ENCODE measurements around the gene KCNH1.
"Not testable (repeated sequence)": the region's sequence is repeated elsewhere in the genome, so short reads cannot be mapped to it uniquely, and the experiment has no call there.

The KCNH1 gene

DNA sequence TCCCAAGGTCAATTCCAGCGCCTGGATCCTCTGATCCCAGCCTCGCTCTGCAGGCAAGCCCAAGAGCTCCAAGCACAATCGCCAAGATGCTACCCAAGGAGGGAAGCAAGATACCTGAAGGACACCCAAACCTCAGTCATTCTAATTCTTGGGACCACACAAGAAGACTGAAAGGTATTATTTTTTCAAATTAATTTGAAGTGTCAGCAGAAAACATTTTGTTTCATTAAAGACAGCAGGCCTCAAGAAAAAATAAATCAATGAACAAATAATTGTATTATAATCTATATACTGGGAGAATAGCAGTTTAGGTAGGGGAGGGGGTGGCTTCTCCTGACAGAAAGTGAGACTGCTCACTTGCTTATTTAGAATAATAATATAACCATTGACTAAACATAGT lies 457.4 kb downstream of the KCNH1 start:
- DNase-seq, result no peak

DNA sequence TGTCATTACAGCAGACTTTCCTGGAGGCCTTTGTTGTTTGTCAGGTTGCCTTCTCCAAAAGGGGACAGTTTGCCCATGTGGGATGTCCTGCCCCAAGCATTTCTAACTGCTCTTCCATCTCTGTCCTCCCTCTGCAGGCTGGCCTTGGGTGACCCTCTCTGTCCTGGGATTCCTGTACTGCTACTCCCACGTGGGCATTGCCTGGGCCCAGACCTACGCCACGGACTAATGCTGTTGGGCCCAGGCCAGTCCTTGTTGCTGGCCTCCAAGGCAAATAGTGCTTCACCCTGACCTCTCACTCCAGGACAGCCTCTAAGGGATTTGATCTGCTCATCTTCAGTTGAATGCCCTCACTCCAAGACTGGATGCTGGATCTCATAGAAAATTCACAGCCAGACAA lies 459.8 kb downstream of the KCNH1 start:
- no peak for DNase-seq

DNA sequence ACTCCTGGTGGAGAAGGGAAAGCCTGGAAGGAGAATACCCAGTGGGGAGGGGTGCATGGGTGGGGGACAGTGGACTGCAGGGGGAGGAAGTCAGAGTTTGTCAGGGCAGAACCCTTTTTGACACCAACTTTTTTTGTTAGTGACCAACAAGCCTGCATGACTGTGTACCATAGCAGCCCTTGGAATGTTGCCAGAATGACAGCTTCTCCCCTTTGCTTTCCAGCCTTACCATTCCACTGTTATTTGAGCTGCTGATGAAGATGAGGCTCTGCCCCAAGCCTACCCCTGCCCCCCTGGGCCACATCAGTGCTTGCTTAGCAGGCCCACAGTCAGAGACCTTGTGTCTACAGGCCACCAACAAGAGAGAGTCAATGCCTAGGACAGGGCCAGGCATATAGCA lies 464.0 kb downstream of the KCNH1 start:
- no peak for DNase-seq

DNA sequence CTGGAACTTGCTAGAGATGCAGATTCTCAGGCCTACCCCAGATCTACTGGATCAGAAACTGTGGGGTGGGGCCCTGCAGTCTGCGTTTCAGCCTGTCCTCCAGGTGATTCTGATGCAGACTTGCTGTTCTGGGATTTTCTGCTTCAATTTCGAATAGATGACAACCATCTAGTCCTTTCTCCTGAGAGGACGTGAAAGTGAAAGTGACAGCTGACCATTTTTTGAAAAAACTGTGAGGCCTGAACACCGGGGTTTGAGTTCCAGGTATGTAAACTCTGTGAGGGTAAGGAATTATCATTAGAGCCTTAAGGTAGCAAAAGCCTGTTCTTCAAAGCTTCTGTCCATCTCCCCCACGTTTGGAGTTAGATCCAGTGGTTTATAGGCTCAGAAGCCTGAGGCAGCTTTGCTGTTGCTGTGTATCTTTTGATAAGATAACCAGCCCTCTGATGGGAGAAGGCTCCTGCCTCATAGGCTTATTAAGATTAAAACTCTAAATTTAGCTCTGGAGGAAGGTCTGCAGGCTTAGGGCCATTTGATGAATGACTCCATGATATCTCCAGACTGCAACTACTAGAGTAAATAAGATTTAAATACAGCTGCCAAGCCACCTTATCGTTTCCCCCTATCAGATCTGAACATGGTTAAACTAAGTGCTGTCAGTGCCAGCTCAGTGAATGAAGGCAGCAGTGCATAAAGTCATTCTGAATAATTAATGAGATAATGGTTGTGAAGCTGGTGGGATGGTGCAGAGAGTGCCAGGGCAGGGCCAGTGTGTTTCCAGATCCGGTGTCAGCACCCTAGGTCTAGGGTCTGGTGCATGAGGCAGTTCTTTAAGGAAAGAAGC lies 470.0 kb downstream of the KCNH1 start:
- no peak for DNase-seq

DNA sequence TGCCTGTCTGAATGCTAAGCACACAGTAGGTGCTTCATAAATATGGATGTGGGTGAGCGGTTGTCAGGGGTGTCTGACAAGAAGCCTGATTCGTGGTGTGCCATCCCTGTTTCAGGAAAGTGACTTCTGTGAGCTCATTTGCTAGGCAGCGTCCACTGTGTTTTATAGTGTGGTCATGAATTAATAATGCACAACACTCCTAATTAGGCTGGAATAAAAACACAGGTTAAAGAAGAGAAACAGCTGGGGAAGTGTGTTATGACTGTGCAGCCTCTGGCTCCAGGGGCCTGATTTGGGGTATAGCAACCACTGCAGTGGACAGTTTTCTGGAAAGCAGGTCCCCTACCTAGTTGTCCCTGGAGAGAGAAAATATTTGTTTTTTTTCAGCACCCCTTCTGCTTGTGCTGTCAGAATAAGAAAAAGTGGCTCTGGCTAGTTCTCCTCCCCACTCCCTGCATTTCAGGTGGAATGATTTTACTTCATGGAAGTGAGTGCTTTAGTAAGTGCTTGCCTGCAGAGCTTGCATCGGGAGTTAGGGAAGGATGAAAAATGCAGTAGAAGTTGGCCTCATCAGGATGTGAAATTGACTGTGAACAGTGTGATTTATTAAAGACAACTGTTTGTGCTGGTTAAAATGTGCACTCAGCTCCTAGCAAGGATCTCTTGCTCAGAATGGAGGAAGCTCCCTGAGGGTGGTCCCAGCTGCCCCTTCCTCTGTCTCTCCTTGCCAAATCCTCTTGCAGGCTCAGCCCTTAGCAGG lies 471.5 kb downstream of the KCNH1 start:
- no peak for DNase-seq

DNA sequence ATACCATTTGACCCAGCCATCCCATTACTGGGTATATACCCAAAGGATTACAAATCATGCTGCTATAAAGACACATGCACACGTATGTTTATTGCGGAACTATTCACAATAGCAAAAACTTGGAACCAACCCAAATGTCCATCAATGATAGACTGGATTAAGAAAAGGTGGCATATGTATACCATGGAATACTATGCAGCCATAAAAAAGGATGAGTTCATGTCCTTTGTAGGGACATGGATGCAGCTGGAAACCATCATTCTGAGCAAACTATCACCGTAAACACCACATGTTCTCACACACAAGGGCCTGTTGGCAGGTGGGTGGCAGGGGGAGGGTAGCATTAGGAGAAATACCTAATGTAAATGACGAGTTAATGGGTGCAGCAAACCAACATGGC lies 472.4 kb downstream of the KCNH1 start:
- DNase-seq, result not testable (repeated sequence)

DNA sequence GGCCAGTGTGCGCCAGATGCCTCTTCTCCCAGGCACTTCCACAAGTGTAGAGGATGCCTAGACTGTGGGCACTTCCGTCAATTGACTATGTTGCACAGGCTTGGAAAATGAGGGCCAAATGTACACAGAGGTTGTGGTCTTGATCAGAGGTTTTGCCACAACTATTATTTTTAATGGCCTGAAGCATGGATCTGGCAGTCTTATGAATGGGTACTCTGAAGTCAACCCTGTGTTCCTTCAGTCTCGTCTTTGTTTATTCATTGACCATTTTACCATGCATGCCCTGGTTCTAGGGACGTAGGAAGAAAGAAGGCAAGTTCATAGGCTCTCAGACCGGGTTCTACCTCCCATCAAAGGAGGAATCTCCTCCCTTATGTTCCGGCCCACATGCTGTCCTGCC lies 476.1 kb downstream of the KCNH1 start:
- DNase-seq, result no peak

DNA sequence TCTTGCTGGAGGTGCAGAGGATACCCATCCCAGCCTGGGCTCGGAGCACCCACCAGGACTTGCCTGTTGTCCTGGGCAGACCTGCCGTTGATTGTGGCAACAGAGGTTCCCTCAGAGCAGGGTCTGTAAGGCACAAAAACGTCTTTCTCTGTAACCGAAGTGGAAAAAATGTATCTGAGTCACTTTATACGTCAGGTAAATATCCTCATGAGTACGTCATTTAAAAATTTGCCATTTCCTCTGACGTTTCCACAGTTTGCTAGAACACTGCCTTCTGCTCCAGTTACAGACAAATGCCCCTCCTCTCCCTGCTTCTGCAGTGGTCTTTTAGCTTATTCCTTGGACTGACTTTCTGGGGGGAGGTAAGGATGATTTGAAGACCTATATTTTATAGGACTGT lies 478.4 kb downstream of the KCNH1 start:
- no peak for DNase-seq

DNA sequence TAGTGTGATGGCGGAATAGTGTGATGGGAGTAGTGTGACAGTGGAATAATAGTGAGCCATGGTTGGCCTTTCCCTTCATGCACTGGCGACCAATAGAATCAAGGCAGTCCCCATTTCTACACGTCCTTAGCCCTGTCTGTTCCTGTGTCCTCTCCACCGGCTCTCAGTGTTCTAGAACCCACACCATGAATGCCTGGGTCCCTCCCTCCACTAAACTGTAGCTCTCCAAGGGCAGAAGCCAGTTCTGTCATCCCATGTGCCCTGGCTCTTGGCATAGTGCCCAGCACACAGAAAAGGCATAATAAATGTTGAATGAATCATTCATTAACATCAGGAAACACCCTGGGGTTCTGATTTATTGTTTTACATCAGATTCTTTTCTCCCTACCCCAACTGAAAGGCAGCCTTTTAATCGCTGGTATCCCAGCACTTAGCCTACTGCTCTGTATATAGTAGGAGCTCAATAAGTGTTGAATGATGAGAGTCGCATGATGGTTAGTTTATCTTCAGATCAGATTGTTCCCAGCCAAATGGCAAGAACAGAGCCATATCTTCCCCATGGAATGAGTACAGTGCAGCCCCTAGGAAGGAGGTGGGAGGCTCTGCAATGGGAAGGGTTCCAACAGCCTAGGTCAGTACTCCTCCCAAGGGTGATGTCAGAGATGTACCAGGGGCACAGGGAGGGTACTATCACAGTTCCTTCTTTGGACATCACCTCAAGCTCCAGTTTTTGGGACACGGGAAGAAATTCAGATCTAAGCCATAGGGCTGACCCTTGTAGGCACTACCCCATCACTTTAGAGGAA lies 479.6 kb downstream of the KCNH1 start:
- no peak for DNase-seq

DNA sequence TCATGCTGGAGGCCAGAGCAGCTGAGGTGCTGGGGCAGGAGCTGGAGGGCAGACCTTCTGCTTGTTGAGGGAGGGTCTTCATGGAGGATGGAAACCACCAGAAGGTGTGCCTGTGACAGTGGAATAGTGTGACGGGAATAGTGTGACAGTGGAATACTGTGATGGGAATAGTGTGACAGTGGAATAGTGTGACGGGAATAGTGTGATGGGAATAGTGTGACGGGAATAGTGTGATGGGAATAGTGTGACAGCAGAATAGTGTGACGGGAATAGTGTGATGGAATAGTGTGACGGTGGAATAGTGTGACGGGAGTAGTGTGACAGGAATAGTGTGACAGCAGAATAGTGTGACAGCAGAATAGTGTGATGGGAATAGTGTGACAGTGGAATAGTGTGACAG lies 480.2 kb downstream of the KCNH1 start:
- DNase-seq, result no peak

DNA sequence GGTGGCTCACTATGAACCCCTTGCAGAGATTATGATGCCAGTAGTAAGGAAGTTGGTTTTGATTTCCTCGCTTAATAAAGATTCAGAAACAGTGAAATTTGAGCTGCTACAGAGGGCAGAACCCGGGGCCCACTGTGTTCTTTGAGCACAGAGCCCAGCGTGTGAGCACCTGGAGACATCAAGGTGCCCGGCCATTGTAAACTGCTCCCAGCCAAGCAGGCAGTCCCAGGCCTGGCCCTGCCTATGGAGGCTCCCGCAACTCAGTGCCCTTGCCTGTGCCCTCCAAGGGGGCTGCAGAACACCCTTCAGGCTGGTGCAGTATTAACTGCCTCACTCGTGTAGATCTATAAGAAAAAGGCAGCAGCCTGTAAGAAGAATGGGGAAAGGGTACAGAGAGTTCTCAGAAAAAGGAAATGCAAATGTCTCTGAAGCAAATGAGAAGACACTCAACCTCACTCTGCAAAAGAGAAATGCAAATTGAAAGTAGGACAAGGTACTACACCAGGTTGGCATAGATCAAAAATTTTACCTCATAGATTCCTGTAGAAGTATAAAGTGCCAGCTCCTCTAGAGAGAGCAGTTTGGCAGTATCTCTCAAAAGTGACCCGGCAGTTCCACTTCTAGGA lies 481.5 kb downstream of the KCNH1 start:
- no peak for DNase-seq

DNA sequence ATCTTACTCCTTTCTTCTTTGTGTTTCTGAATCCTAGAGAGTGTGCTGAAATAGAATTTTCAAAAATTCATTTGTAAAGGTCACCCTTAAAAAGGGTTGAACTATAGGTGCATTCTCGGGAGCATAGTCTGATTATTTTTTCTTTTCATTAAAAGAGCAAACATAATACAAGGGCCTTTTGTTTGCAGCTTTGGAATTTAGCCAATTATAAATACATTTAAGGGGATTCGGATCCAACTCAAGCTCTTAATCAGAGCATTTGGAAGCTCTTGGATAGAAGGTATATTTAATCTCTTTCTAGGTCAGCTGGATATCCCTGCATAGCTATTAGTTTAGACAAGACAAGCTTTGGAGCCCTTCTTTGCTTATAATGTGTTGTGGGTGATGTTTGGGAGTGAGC lies 483.5 kb downstream of the KCNH1 start:
- no peak for DNase-seq

DNA sequence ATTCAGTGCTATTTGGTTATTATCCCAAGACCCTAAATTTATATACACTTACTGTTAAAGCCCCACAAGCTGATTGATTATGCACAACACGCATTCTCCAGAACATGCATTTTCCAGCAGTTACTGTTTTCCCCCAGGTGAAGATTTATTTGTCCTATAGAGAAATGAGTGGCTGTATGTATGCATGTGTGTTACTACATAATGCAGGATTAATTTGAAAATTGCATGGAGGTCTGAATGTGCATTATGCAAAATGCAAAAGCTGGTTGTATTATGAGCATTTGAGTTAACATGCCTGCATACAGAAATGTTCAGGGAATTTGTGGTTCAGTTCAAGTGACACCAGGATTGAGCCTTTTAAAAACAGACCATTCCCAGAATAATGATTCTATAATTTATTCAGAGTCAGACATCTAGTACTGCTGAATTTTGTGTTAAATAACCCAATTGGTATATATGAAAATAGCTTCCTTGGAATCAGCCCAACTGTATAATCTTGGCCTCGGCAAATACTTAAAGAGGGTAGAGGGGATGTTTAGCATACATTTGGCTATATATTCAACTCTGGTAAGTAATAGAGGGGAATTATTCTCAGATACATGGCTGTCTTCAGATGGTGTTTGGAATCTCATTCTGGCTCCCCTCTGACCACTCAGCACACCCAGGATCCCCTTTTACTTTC lies 485.2 kb downstream of the KCNH1 start:
- DNase-seq, result no peak

DNA sequence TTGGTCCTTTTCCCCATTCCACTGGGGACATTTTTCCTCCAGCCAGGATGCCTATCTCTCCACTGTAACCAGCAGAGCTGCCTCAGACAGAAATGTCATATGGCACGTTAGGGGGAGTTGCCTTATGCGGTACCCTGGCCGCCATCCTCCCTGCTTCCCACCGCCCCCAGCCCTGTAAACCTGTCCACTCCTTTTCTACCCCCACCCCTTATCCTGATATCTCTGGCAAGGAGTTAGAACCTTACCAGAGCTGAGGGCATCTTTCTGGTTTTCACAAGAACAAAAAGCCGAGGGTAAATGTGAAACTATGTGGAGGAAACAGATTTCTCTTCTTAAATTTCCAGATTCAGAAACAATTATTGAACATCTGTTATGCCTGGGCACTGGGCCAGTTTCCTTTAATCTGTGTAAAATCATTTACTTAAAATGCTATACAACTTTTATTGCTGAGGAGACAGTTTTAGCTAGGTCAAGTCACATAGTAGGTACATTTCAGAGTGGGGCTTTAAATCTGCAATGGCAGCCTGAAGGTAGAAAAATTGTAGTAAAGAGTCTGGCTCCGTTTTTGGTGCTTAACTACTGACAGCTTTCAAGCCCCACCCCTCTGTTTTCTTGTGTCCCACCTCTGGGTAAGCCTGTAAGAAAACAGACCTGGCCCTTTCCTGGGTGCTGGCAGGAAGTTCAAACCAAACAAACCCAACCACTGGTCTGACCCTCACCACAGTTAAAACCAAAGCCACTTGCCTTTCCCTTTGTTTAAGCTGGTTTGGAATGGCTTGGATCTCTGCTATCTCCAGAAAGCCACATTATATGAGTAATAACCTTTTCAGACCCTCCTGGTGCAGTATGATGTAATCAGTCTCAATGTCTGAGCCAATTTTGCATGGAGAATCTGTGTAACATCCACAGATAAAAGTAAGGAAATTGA lies 486.3 kb downstream of the KCNH1 start:
- no peak for DNase-seq

DNA sequence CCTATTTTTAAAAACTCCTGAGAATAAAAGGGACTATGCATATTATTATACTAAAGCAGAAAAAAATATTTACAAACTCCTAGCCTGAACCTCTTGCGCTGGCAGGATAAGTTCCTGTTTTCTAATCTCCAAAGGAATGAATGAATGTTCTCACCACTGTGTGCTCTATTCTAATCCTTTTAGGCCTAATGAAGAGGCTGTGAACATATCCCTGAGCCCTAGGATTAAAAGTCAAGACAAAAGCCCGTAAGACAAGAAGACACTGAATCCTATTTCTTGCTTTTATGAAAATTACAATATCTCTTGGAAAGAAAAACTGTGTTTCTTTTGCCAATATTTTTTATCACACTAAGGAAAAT lies 487.7 kb downstream of the KCNH1 start:
- no peak for DNase-seq

DNA sequence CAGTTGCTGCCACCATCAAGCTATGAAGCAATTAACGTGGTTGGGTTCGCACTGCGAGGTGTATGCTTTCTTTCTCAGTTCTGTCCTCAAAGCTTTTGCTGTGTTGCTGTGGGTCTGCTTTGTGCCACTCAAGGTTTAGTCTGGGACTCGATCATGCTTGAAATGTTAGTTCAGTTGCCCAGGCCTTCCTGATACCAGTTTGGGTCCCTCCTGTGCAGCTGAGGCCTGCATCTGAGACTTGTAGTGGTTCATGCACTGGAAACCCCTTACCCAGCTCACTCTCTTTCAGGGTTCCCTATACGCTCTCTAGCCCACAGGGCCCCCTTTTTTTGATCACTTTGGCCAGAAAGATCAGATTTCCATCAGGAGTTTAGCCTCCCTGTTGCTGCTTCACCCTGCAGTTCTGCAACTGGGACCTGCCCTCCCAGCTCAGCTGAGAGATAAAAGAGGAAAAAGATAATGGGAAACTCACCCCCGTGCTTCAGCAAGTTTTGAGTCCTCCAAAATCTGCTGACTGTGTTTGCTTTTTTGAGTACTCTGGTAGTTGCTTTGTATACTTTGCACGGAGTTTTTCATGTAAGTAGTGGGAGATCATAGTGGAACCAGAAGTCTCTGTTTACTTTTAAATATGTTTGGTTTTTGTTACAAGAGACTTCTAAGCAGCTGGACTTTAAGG lies 488.2 kb downstream of the KCNH1 start:
- DNase-seq, result no peak

DNA sequence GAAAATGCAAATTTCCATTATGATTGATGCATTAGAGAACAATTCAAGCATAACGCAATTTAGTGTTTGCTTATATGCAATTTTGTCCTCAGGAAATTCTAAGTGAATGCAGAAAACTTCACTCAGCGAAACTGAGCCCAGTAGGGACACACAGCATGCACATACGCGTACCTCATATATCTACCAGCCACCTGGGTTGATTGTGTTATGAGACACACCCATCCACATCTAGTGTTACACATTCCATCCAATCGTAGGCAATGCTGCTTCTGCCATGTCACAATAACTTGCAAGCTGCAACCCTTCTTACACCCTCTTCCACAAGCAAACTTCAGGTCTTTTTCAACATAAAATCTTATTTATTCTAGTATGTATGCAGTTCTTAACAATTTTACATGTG lies 492.4 kb downstream of the KCNH1 start:
- DNase-seq, result no peak

DNA sequence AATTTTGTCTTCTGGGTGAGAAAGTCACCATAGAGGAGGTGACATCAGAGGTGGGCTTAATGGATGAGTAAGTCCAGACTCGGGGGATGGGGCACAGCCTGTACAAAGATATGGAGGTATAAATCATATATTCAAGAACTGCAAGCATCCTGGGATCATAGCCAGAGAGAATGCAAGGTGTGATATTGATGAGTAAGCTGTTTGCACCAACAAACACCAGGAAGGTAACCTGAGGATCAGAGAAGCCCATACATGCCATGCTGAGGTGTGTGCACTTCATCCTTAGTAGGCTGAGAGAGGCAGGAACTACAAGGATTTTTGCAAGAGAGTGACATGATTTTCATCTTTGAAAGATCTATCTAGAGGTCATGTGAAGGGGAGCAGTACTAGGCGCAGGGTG lies 498.8 kb downstream of the KCNH1 start:
- no peak for DNase-seq

DNA sequence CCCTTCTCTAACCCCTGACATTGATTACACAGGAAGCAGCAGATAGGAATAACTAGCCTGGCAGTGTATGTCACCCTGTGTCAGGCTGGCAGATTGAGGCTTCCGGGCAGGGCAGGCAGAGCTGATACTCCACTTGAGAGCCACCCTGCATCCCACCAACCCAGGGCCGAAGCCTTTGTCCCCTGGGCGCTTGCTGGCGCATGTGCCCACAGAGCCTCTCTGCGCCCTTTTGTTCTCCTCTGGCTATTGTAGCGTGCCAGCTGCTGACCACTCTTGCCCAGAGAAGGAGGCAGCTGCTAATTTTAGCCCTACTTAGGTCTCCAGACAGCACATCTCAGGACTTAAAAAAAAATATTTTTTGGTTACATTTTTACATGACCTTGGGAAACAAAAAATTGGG lies 500.3 kb downstream of the KCNH1 start:
- DNase-seq, result no peak

DNA sequence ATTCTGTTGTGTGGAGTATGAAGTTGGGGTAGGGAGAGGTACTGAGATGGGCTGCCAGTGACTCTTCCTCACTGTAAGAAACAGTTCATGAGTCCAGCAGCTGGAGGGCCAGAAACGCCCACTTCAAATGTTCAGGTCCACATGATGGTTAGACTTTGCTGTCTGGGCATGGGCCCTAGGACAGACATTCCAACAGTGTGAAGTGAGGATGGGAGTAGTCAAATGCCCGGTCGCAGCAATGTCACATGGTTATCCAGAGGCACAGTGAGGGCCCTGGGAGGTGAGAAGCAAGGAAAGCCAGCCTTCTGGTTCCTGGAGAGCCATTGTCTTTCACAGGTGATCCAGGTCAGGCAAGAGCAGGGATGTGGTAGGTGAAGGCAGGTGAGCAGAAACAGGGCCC lies 500.8 kb downstream of the KCNH1 start:
- DNase-seq, result no peak

DNA sequence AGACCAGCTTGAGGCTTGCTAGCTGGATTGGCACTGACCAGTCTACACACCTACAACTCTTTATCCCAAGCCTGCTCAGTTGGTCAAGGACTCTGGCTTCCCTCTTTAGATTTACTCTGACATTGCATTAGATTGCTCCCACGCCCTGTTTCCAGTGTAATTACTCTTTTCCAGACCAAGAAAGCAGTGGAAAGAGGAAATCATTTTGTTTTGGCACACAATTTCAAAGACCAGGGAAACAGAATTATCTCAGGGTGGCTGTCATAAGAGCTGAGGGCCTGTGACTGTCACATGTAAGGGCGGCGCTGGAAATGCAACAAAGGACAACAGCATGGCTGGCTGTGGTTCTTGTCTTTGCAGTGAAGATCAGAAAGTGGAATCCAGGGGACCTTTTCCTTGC lies 502.5 kb downstream of the KCNH1 start:
- DNase-seq, result no peak
